DOHH2 (cell line): ENCODE measurements around the gene PRR14.
"Not testable (repeated sequence)": the region's sequence is repeated elsewhere in the genome, so short reads cannot be mapped to it uniquely, and the experiment has no call there.

Source experiments
- H3F3A ChIP-seq: fragments of 200-600 bp; sonication (generic), shearing (Covaris generic); 2 replicates; pipeline ENCODE4 v1.6.0; 2016; ENCODE audit warnings: antibody characterized with exemption, mild to moderate bottlenecking; ENCODE audit not compliant: control insufficient read depth, insufficient read depth
- H3K27ac ChIP-seq: fragments of 200-600 bp; sonication (generic); 2 replicates; pipeline ENCODE4 v1.5.1; 2014; ENCODE audit warnings: low read depth, mild to moderate bottlenecking, low read length, moderate library complexity
- H3K27me3 ChIP-seq: fragments of 200-600 bp; sonication (generic); 2 replicates; pipeline ENCODE4 v1.6.1; 2014; ENCODE audit warnings: mild to moderate bottlenecking, low read length, mixed read lengths; ENCODE audit not compliant: control insufficient read depth
- H3K36me3 ChIP-seq: fragments of 200-600 bp; sonication (generic); 2 replicates; pipeline ENCODE4 v1.6.1; 2014; ENCODE audit warnings: mild to moderate bottlenecking, low read length, moderate library complexity, mixed read lengths; ENCODE audit not compliant: control insufficient read depth
- H3K4me1 ChIP-seq: fragments of 200-600 bp; sonication (generic); 2 replicates; pipeline ENCODE4 v1.6.1; 2014; ENCODE audit warnings: mild to moderate bottlenecking, low read length, mixed read lengths; ENCODE audit not compliant: control insufficient read depth
- H3K4me2 ChIP-seq: fragments of 200-600 bp; sonication (generic); 2 replicates; pipeline ENCODE4 v1.6.0; 2014; ENCODE audit warnings: mild to moderate bottlenecking, low read length, moderate library complexity
- H3K4me3 ChIP-seq: fragments of 200-600 bp; sonication (generic); 2 replicates; pipeline ENCODE4 v1.5.1; 2014; ENCODE audit warnings: mild to moderate bottlenecking, low read length, mixed read lengths
- H3K79me2 ChIP-seq: fragments of 200-600 bp; sonication (generic); 2 replicates; pipeline ENCODE4 v1.6.1; 2014; ENCODE audit warnings: mild to moderate bottlenecking, low read length, mixed read lengths; ENCODE audit not compliant: control insufficient read depth
- H3K9me2 ChIP-seq: fragments of 200-600 bp; sonication (generic); replicated peaks from 2 replicates; pipeline ENCODE4 v1.6.1; 2014; ENCODE audit warnings: mild to moderate bottlenecking, low read length, mixed read lengths; ENCODE audit not compliant: control insufficient read depth
- H3K9me3 ChIP-seq: fragments of 200-600 bp; sonication (generic); 2 replicates; pipeline ENCODE4 v1.6.1; 2014; ENCODE audit warnings: antibody characterized with exemption, low read length, mixed read lengths; ENCODE audit not compliant: control insufficient read depth, insufficient read depth
- H4K20me1 ChIP-seq: fragments of 200-600 bp; sonication (generic); 2 replicates; pipeline ENCODE4 v1.6.0; 2014; ENCODE audit warnings: low read depth, mild to moderate bottlenecking, antibody characterized with exemption, low read length, moderate library complexity; ENCODE audit not compliant: control insufficient read depth, insufficient read depth
- EZH2phosphoT487 ChIP-seq: fragments of 200-600 bp; sonication (generic); IDR thresholded peaks from 2 replicates; pipeline ENCODE4 v1.6.1; 2017; ENCODE audit warnings: borderline replicate concordance, mild to moderate bottlenecking, antibody characterized with exemption, low read length, moderate library complexity, mixed read lengths
- TF ChIP-seq, protein P1 (sequence below): fragments of 200-600 bp; sonication (generic); IDR thresholded peaks from one replicate; pipeline ENCODE4 v1.5.1; 2014; ENCODE audit warnings: antibody characterized with exemption, mild to moderate bottlenecking, low read depth, low read length; ENCODE audit not compliant: poor library complexity, severe bottlenecking

PRR14 gene

DNA sequence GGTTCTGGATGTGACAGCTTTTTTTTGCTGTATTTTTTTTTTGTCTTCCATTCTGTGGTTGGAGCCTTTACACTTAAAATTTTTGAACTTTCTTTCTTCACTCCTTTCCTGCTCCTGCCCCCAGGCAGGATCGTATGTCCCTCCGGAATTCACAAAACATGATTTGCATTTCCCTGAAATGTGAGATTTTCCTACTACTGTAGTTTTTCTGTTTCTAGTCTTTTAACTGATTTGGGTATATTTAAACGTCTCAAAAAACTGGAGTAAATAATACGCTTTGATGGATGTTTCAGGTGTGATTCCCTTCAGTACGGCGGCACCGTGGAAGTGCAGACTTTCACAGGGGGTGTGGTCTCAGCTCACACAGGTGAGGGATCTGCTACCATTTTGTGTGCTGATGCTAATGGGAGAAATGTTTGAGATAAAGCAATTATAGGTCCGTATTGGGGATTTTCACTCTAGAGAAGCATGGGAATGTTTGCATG is 48.9 kb downstream of the PRR14 start:
- Histone ChIP-seq H3K9me2 (no peaks in the 10 kb centered on the region), H3K4me1 (peaks cover 24% of the 10 kb centered on the region), H4K20me1 (peaks cover 6% of the 10 kb centered on the region), H3F3A (peaks cover 2% of the 10 kb centered on the region; the same call in 1 of the 2 replicates), H3K27me3 (no peaks in the 10 kb centered on the region), H3K9me3 (no peaks in the 10 kb centered on the region), H3K36me3 (peaks cover 52% of the 10 kb centered on the region), H3K4me2 (peak overlapping the region; percentile 91), H3K4me3 (peak overlapping the region; percentile 84), H3K27ac (peak overlapping the region; percentile 89), H3K79me2 (peaks cover 45% of the 10 kb centered on the region)
- TF ChIP-seq, protein P1, sequence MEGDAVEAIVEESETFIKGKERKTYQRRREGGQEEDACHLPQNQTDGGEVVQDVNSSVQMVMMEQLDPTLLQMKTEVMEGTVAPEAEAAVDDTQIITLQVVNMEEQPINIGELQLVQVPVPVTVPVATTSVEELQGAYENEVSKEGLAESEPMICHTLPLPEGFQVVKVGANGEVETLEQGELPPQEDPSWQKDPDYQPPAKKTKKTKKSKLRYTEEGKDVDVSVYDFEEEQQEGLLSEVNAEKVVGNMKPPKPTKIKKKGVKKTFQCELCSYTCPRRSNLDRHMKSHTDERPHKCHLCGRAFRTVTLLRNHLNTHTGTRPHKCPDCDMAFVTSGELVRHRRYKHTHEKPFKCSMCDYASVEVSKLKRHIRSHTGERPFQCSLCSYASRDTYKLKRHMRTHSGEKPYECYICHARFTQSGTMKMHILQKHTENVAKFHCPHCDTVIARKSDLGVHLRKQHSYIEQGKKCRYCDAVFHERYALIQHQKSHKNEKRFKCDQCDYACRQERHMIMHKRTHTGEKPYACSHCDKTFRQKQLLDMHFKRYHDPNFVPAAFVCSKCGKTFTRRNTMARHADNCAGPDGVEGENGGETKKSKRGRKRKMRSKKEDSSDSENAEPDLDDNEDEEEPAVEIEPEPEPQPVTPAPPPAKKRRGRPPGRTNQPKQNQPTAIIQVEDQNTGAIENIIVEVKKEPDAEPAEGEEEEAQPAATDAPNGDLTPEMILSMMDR, result no peak
- TF ChIP-seq EZH2phosphoT487, result no peak

DNA sequence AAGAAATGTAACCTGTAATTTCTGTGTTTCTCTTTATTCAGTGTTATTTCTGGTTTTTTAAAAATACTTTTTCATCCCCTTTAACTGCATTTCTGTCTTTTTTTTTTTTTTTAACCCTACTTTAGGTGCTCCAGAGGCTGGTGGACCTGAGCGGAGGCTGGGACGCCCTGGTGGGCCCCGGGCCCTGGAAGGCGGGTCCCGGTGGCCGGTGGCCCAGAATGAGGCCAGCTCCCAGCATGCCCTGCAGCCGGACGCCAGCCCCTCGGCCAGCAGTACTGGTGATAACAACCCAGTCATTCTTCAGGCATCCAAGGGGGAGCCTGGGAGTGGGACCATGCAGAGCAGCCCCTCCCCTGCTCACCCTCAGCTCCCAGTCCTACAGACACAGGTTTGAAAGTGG is 49.7 kb downstream of the PRR14 start:
- H4K20me1 ChIP-seq, result peaks cover 6% of the 10 kb centered on the region
- H3K79me2 ChIP-seq, result peaks cover 45% of the 10 kb centered on the region
- TF ChIP-seq EZH2phosphoT487, result no peak
- TF ChIP-seq, protein P1, result no peak
- peaks cover 24% of the 10 kb centered on the region for H3K4me1 ChIP-seq
- no peaks in the 10 kb centered on the region for H3K9me2 ChIP-seq
- peak overlapping the region; percentile 91 for H3K4me2 ChIP-seq
- H3K4me3 ChIP-seq, result peak overlapping the region; percentile 84; the same call in 1 of the 2 replicates
- peaks cover 59% of the 10 kb centered on the region for H3K36me3 ChIP-seq
- no peak overlapping the region for H3K27ac ChIP-seq
- no peaks in the 10 kb centered on the region for H3K27me3 ChIP-seq
- no peaks in the 10 kb centered on the region for H3K9me3 ChIP-seq
- H3F3A ChIP-seq, result peaks cover 2% of the 10 kb centered on the region; the same call in 1 of the 2 replicates

DNA sequence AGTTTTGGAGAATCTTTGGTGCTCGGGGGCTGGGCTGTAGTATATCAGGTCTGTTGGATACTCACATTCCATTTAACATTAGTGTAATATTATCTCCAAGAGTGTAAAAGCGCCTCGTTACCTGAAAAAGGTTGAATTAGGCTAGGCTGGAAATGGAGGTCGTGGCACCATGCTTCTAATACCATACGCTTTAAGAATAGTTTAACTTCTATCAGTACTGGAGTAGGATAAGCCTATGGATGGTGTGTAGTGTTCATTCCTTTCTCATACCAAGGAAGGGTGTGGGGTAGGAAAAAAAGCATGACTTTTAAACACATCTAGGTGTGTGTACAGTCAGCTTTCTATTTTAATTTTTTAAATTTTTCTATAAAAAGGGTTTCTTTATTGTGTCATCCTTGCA is 50.2 kb downstream of the PRR14 start:
- Histone ChIP-seq H3K79me2 (peaks cover 45% of the 10 kb centered on the region), H3K9me3 (no peaks in the 10 kb centered on the region), H3K27ac (no peak overlapping the region), H3K4me1 (peaks cover 24% of the 10 kb centered on the region), H3K27me3 (no peaks in the 10 kb centered on the region), H3K4me2 (peak overlapping the region; percentile 91; the same call in 1 of the 2 replicates), H3K9me2 (no peaks in the 10 kb centered on the region), H3K4me3 (no peak overlapping the region), H3F3A (peaks cover 2% of the 10 kb centered on the region; the same call in 1 of the 2 replicates), H4K20me1 (peaks cover 6% of the 10 kb centered on the region), H3K36me3 (peaks cover 64% of the 10 kb centered on the region)
- no peak for TF ChIP-seq EZH2phosphoT487
- TF ChIP-seq, protein P1, result no peak

DNA sequence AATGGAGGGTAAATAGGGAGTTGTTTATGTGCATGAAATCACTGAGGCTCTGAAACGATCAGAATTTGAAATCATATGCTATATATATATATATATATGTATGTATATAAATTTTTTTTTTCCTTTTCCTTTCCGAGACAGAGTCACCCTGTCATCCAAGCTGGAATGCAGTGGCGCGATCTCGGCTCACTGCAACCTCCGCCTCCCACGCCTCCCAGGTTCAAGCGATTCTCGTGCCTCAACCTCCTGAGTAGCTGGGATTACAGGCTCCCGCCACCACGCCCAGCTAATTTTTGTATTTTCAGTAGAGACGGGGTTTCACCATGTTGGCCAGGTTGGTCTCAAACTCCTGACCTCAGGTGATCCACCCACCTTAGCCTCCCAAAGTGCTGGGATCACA is 52.3 kb downstream of the PRR14 start:
- H3K9me2 ChIP-seq, H3K27me3 ChIP-seq, H3K4me2 ChIP-seq, H3K4me3 ChIP-seq, H3K27ac ChIP-seq, H4K20me1 ChIP-seq, H3F3A ChIP-seq, H3K9me3 ChIP-seq: not testable (repeated sequence)
- peaks cover 15% of the 10 kb centered on the region for H3K4me1 ChIP-seq
- peaks cover 44% of the 10 kb centered on the region for H3K79me2 ChIP-seq
- H3K36me3 ChIP-seq, result peaks cover 85% of the 10 kb centered on the region
